Breast epithelium (tissue), 3 donors: Measurements from ENCODE around the gene FAM241B.

Experiments used
- POLR2A ChIP-seq: fragments of 450-650 bp; IDR thresholded peaks from one replicate; pipeline ENCODE4 v1.6.1; 2016; ENCODE audit warnings: antibody characterized with exemption, mild to moderate bottlenecking, moderate library complexity
- POLR2AphosphoS5 ChIP-seq, 3 donors: sonication (generic); formaldehyde crosslinking; IDR thresholded peaks; one replicate each; pipeline ENCODE4 v1.6.1; 2017; ENCODE audit warnings: antibody characterized with exemption in 3 of 3
- TF ChIP-seq, protein P1 (sequence below), 3 donors: fragments of 450-650 bp; IDR thresholded peaks; one replicate each; pipeline ENCODE4 v1.5.1; 2016 to 2017; ENCODE audit warnings: antibody characterized with exemption in 3 of 3, mild to moderate bottlenecking in 3 of 3, moderate library complexity in 3 of 3

GRCh38 chr10:69674786-69675185 lies 44.7 kb downstream of the FAM241B start:
- TF ChIP-seq, protein P1, sequence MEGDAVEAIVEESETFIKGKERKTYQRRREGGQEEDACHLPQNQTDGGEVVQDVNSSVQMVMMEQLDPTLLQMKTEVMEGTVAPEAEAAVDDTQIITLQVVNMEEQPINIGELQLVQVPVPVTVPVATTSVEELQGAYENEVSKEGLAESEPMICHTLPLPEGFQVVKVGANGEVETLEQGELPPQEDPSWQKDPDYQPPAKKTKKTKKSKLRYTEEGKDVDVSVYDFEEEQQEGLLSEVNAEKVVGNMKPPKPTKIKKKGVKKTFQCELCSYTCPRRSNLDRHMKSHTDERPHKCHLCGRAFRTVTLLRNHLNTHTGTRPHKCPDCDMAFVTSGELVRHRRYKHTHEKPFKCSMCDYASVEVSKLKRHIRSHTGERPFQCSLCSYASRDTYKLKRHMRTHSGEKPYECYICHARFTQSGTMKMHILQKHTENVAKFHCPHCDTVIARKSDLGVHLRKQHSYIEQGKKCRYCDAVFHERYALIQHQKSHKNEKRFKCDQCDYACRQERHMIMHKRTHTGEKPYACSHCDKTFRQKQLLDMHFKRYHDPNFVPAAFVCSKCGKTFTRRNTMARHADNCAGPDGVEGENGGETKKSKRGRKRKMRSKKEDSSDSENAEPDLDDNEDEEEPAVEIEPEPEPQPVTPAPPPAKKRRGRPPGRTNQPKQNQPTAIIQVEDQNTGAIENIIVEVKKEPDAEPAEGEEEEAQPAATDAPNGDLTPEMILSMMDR (IDR thresholded peaks at IDR 0.05), result no peak
- TF ChIP-seq POLR2A, result no peak
- no peak for TF ChIP-seq POLR2AphosphoS5 (IDR thresholded peaks at IDR 0.05)
